ENCODE measurements around the gene NINJ1. TPM values are rescaled to one million over a fixed set of nuclear protein-coding genes. Genes with fewer than 3 reads are reported as not detected.

Gene NINJ1
- total RNA-seq, 1 donor from 2014 or later, result 3.9 TPM

DNA sequence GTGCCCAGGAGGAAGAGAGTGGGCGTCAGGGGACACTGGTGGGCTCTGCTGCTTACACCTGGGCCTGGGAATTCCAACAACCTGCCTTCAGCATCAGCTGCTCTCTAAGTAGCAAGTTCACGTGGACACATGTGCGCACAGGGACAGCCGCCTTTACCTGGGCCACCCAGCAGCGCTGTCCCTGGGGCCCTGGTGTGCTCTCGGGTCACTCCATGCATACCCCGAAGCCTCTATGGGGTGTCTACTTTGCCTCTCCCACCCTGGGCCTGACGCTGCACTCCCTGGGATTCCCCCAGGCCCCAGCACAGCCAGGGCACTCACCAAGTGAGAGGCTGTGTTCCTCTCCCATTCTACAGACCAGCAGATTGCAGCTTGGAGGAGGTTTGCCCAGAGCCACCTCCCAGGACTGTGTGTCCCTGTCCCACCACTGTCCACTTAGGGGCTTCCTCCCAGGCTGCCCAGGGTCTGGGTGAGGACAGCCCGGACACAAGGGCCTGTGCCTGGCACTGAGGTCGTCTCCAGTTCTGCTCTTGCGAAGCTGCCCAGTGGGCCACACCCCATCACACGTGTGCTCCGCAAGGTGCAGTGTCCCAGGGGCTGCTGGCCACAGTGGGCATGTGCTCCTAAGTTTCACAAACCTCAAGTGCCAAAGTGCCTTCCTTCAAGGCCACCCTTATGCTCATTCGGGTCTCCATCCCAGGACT, 5.9 kb downstream of the NINJ1 start:
- H3K4me3 Mint-ChIP-seq, result no peak overlapping the region

DNA sequence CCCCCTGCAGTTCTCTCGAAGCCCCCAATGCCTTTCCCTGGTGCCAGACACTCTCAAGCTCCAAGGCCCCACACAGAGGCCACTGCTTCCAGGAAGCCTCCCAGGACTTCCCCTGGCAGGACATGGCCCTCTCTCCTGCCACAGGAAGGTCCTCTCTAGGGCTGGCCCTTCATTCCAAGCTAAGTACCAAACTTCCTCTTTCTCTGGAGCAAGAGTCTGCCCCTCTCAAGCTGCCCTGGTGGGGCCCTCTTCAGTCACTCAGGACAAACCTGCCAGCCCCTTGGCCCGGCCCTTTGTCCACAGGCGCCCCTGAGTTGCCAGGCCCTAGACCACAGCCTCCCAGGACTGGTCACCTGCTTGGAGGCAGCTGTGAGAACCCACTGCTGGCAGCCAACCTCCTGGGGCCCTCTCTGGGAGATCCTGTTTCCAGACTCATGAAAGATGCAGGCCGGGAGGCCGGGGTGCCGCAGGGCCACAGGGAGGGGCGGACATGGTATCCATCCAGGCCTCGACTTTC, 6.6 kb downstream of the NINJ1 start:
- Mint-ChIP-seq H3K36me3 (peaks cover 3% of the 10 kb centered on the region), H3K4me1 (peaks cover 23% of the 10 kb centered on the region), H3K27ac (peak overlapping the region; percentile 63), H3K9me3 (no peaks in the 10 kb centered on the region), H3K4me3 (no peak overlapping the region), H3K27me3 (ENCODE audit: insufficient read depth, low read depth) (peaks cover 3% of the 10 kb centered on the region)
- no peak overlapping the region for H2AFZ ChIP-seq (replicated peaks)
- H3K27me3 ChIP-seq, result no peaks in the 10 kb centered on the region
- H3K4me1 ChIP-seq, result peaks cover 10% of the 10 kb centered on the region
- no peaks in the 10 kb centered on the region for H3K79me2 ChIP-seq (ENCODE audit: low read depth)
- no peaks in the 10 kb centered on the region for H3K9me3 ChIP-seq (ENCODE audit: low read depth)
- no peak for DNase-seq (ENCODE audit: low spot score)
- H3K9ac ChIP-seq, result no peak overlapping the region
- H3K4me2 ChIP-seq, result no peak overlapping the region
- no peaks in the 10 kb centered on the region for H4K20me1 ChIP-seq (ENCODE audit: low read depth)
- H3K27ac ChIP-seq, result no peak overlapping the region
- H3K4me3 ChIP-seq, result no peak overlapping the region
- H3F3A ChIP-seq (ENCODE audit: low read depth), result no peaks in the 10 kb centered on the region
- no peaks in the 10 kb centered on the region for H3K36me3 ChIP-seq
- no peak for TF ChIP-seq EZH2phosphoT487 (IDR thresholded peaks at IDR 0.05)
- no peak for TF ChIP-seq EZH2 (IDR thresholded peaks at IDR 0.05)
- TF ChIP-seq CTCF (IDR thresholded peaks at IDR 0.05), result no peak

More for the DNA sequence above, 5.9 kb downstream of the NINJ1 start:
- H3K27ac Mint-ChIP-seq, result peak overlapping the region; percentile 93
- H4K20me1 ChIP-seq (ENCODE audit: low read depth), result peaks cover 4% of the 10 kb centered on the region
- H3K36me3 ChIP-seq, result no peaks in the 10 kb centered on the region
- H3K27me3 Mint-ChIP-seq (ENCODE audit: insufficient read depth, low read depth), result no peaks in the 10 kb centered on the region
- H3K9ac ChIP-seq, result no peak overlapping the region
- DNase-seq (ENCODE audit: low spot score), result no peak
- no peaks in the 10 kb centered on the region for H3K9me3 Mint-ChIP-seq
- peaks cover 16% of the 10 kb centered on the region for H3K4me1 ChIP-seq
- no peaks in the 10 kb centered on the region for H3K79me2 ChIP-seq (ENCODE audit: low read depth)
- H3K4me2 ChIP-seq, result no peak overlapping the region
- no peak for TF ChIP-seq EZH2phosphoT487 (IDR thresholded peaks at IDR 0.05)
- no peak overlapping the region for H3K27ac ChIP-seq
- no peaks in the 10 kb centered on the region for H3K9me3 ChIP-seq (ENCODE audit: low read depth)
- H3K4me1 Mint-ChIP-seq, result peaks cover 30% of the 10 kb centered on the region
- H3K4me3 ChIP-seq, result no peak overlapping the region
- H3F3A ChIP-seq (ENCODE audit: low read depth), result no peaks in the 10 kb centered on the region
- H2AFZ ChIP-seq (replicated peaks), result no peak overlapping the region
- no peaks in the 10 kb centered on the region for H3K27me3 ChIP-seq
- H3K36me3 Mint-ChIP-seq, result peaks cover 3% of the 10 kb centered on the region

- no peak overlapping the region for H3K27ac ChIP-seq
- no peaks in the 10 kb centered on the region for H3K79me2 ChIP-seq (ENCODE audit: low read depth)
- peaks cover 10% of the 10 kb centered on the region for H3K4me1 ChIP-seq
- peaks cover 3% of the 10 kb centered on the region for H3K27me3 Mint-ChIP-seq (ENCODE audit: insufficient read depth, low read depth)
- peaks cover 23% of the 10 kb centered on the region for H3K4me1 Mint-ChIP-seq
- peaks cover 3% of the 10 kb centered on the region for H3K36me3 Mint-ChIP-seq
- peak overlapping the region; percentile 34 for H2AFZ ChIP-seq (replicated peaks)
- peak overlapping the region; percentile 63 for H3K27ac Mint-ChIP-seq
- H4K20me1 ChIP-seq (ENCODE audit: low read depth), result no peaks in the 10 kb centered on the region
- H3K9me3 ChIP-seq (ENCODE audit: low read depth), result no peaks in the 10 kb centered on the region
- DNase-seq (ENCODE audit: low spot score), result peak; percentile 45
- no peaks in the 10 kb centered on the region for H3K27me3 ChIP-seq
- H3K4me3 ChIP-seq, result no peak overlapping the region
- TF ChIP-seq EZH2 (IDR thresholded peaks at IDR 0.05) (no peak), CTCF (IDR thresholded peaks at IDR 0.05) (no peak)
- no peak overlapping the region for H3K4me3 Mint-ChIP-seq
- H3K36me3 ChIP-seq, result no peaks in the 10 kb centered on the region
- H3F3A ChIP-seq (ENCODE audit: low read depth), result no peaks in the 10 kb centered on the region
- no peaks in the 10 kb centered on the region for H3K9me3 Mint-ChIP-seq
- peak overlapping the region; percentile 22 for H3K4me2 ChIP-seq
- no peak overlapping the region for H3K9ac ChIP-seq
These were observed 7.2 kb downstream of the NINJ1 start for GRCh38 chr9:93126825-93127368.

All from neural progenitor cell (in vitro differentiated cells).